Endothelial cell of umbilical vein (primary cell): ENCODE data around the gene CTF1.

Experiments used
- FOS ChIP-seq: IDR thresholded peaks from 2 replicates; pipeline ENCODE4 v1.6.1; 2011; ENCODE audit warnings: mild to moderate bottlenecking, low read length, moderate library complexity, borderline replicate concordance; ENCODE audit not compliant: insufficient read depth
- TF ChIP-seq, protein P1 (sequence below), 2 donors: IDR thresholded peaks; 1 replicate in 1 of 2; 2 replicates in 1 of 2; pipeline ENCODE4 v1.5.1; 2011; ENCODE audit warnings: low read length in 2 of 2, mild to moderate bottlenecking in 2 of 2, moderate library complexity in 2 of 2, control low read depth in 1 of 2, inconsistent platforms in 1 of 2, low read depth in 1 of 2; ENCODE audit not compliant: insufficient read depth in 1 of 2; ENCODE audit errors: extremely low read depth in 1 of 2

DNA sequence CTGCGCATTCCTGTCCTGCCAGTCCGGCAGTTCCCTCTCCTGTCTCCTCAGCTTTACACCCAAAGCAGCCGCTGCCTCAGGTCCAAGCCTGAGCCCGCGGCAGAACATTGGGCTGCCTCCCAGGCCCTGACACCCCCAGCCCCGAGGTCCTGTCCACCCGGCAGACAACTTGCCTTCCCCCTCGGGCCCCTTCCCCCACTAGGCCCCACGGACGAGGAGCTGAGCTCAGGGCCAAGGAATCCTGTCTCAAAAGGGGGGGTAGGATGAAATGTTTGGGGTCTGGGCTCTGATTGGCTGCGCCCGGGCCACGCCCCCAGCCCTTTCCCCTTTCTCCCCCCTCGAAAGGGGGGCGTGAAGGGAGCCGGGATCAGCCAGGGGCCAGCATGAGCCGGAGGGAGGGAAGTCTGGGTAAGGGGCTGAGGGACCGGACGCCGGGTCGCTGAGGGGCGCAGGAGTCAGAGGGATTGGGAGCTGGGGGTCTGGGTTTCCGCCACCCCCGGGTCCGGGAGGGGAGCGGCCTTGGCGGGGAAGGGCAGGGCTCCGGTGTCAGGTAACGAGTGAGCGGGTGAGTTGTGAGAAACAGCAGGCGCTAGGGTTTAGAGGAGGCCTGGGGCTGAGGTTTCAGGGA is at the start of gene CTF1:
- TF ChIP-seq, protein P1, sequence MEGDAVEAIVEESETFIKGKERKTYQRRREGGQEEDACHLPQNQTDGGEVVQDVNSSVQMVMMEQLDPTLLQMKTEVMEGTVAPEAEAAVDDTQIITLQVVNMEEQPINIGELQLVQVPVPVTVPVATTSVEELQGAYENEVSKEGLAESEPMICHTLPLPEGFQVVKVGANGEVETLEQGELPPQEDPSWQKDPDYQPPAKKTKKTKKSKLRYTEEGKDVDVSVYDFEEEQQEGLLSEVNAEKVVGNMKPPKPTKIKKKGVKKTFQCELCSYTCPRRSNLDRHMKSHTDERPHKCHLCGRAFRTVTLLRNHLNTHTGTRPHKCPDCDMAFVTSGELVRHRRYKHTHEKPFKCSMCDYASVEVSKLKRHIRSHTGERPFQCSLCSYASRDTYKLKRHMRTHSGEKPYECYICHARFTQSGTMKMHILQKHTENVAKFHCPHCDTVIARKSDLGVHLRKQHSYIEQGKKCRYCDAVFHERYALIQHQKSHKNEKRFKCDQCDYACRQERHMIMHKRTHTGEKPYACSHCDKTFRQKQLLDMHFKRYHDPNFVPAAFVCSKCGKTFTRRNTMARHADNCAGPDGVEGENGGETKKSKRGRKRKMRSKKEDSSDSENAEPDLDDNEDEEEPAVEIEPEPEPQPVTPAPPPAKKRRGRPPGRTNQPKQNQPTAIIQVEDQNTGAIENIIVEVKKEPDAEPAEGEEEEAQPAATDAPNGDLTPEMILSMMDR (IDR thresholded peaks at IDR 0.05; ENCODE audit: extremely low read depth in 1 of 2, insufficient read depth in 1 of 2, low read depth in 1 of 2, low read length in 2 of 2) = no peak
- TF ChIP-seq FOS = no peak
